Ishikawa (cell line): ENCODE measurements around the gene DCP1B.

ENCODE experiments used
- CEBPB ChIP-seq: IDR thresholded peaks from 2 replicates; pipeline ENCODE4 v1.6.1; 2012
- CREB1 ChIP-seq: IDR thresholded peaks from 2 replicates; pipeline ENCODE4 v1.6.1; 2012; ENCODE audit warnings: low read depth
- EGR1 ChIP-seq: IDR thresholded peaks from 2 replicates; pipeline ENCODE4 v1.6.1; 2012
- EP300 ChIP-seq: IDR thresholded peaks from 2 replicates; pipeline ENCODE4 v1.6.1; 2012; ENCODE audit warnings: borderline replicate concordance
- FOXM1 ChIP-seq: IDR thresholded peaks from 2 replicates; pipeline ENCODE4 v1.6.1; 2012; ENCODE audit warnings: low read depth, borderline replicate concordance
- MAX ChIP-seq: IDR thresholded peaks from 2 replicates; pipeline ENCODE4 v1.6.1; 2012
- NFIC ChIP-seq: IDR thresholded peaks from 2 replicates; pipeline ENCODE4 v1.6.1; 2012
- RAD21 ChIP-seq: IDR thresholded peaks from 2 replicates; pipeline ENCODE4 v1.6.1; 2012; ENCODE audit warnings: low read depth
- REST ChIP-seq: IDR thresholded peaks from 2 replicates; pipeline ENCODE4 v1.6.1; 2012; ENCODE audit warnings: low read depth, mild to moderate bottlenecking
- TAF1 ChIP-seq: IDR thresholded peaks from 2 replicates; pipeline ENCODE4 v1.6.1; 2012; ENCODE audit warnings: low read depth, mild to moderate bottlenecking
- TCF12 ChIP-seq: IDR thresholded peaks from 2 replicates; pipeline ENCODE4 v1.6.1; 2012; ENCODE audit warnings: low read depth
- TEAD4 ChIP-seq: IDR thresholded peaks from 2 replicates; pipeline ENCODE4 v1.6.1; 2012
- USF1 ChIP-seq: IDR thresholded peaks from 2 replicates; pipeline ENCODE4 v1.6.1; 2012
- YY1 ChIP-seq: IDR thresholded peaks from 2 replicates; pipeline ENCODE4 v1.6.1; 2012; ENCODE audit warnings: low read depth
- ZBTB7A ChIP-seq: IDR thresholded peaks from 2 replicates; pipeline ENCODE4 v1.6.1; 2012; ENCODE audit warnings: low read depth

DCP1B gene

GRCh38 chr12:2004113-2004929 is at the start of gene DCP1B:
DCP1B (minus strand) TSS chr12:2004457; CDS start chr12:2004431, 26 bp downstream.
- TF ChIP-seq CEBPB, result no peak
- TF ChIP-seq NFIC, result no peak
- TF ChIP-seq RAD21, result no peak
- peak; percentile 56 for TF ChIP-seq TCF12
- TF ChIP-seq CREB1, result no peak
- TF ChIP-seq YY1, result peak; percentile 96
- TF ChIP-seq TAF1, result peak; percentile 92; the same call in 1 of the 2 replicates
- peak; percentile 99 for TF ChIP-seq ZBTB7A
- peak; percentile 66; the same call in 1 of the 2 replicates for TF ChIP-seq USF1
- peak; percentile 30; the same call in 1 of the 2 replicates for TF ChIP-seq TEAD4
- TF ChIP-seq EGR1, result peak; percentile 90
- TF ChIP-seq FOXM1, result peak; percentile 45; the same call in 1 of the 2 replicates
- TF ChIP-seq MAX, result peak; percentile 89

- TF ChIP-seq YY1 (no peak), USF1 (no peak), NFIC (no peak), CEBPB (no peak), RAD21 (no peak), ZBTB7A (no peak), EP300 (no peak), TAF1 (no peak), MAX (no peak)
Observed at GRCh38 chr12:2053691-2054090, 49.4 kb upstream of the DCP1B start.

GRCh38 chr12:2052826-2053678 is 48.8 kb upstream of the DCP1B start, which contains the start of gene CACNA1C:
CACNA1C (plus strand) TSS chr12:2052987; CDS start chr12:2053563, 576 bp downstream.
- no peak for TF ChIP-seq RAD21
- TF ChIP-seq ZBTB7A, result no peak
- no peak for TF ChIP-seq CREB1
- no peak for TF ChIP-seq TCF12
- no peak for TF ChIP-seq NFIC
- TF ChIP-seq USF1, result no peak
- TF ChIP-seq REST, result no peak
- TF ChIP-seq FOXM1, result no peak
- no peak for TF ChIP-seq TAF1
- no peak for TF ChIP-seq EP300
- no peak for TF ChIP-seq TEAD4
- no peak for TF ChIP-seq YY1
- TF ChIP-seq CEBPB, result no peak
- no peak for TF ChIP-seq EGR1
- TF ChIP-seq MAX, result no peak

GRCh38 chr12:2051700-2052621 is 47.7 kb upstream of the DCP1B start:
- TF ChIP-seq NFIC (no peak), TAF1 (no peak), EP300 (no peak)
